HG03571 (cell line): ENCODE data around the gene PTPRM.

Experiments
- ATAC-seq: cut with Tn5 transposase; IDR thresholded peaks from one replicate; pipeline ENCODE4 v1.9.1; 2021; ENCODE audit not compliant: unreplicated experiment

Gene PTPRM

DNA sequence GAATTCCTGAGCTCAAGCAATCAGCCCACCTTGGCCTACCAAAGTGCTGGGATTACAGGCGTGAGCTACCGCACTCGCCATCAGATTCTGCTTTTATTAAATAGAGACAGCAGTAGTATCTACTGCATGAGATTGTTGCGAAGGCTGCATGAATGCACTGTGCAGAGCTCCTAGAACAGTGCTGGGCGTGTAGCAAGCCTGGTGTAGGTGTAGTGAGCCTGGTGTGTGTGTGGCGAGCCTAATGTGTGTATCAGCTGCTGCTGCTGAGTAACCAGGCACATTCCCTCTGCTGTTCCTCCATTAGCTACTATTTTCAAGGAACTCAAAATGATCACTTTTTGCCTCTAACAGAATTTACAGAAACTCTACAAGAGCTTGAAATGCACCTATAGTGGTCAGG is 57.6 kb downstream of the PTPRM start:
- ATAC-seq, result no peak

DNA sequence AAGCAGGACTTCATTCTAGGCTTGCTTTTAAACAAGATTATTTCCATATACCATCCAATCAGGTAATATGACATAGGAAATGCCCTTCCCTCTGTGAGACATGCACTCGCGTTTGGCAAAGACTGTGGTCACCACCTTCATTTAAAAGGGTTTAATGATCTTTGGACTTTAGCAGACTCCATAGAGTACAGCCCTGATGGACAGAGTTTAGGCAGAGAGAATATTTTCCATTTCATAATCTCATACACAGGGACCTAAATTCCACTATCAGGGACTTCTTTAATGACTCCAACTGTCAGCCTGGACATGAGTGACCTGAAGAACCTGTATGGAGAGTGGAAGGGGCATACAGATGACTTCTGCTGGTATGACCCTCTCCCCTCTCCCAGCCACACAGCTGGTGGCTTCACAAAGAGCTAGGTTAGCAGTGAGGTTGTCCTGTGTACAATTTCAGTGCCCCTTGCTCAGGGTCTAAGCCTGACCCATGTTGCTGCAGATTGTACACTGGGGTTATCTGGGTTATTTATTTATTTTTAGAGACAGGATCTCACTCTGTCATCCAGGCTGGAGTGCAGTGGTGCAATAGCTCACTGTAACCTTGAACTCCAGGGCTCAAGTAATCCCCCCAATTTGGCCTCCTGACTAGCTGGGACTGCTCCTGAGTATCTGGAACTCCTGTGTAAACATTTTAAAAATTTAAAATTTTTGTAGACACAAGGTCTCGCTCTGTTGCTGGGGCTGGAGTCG is 59.2 kb downstream of the PTPRM start:
- ATAC-seq, result no peak

GRCh38 chr18:7626922-7627440 is 59.9 kb downstream of the PTPRM start:
- no peak for ATAC-seq

DNA sequence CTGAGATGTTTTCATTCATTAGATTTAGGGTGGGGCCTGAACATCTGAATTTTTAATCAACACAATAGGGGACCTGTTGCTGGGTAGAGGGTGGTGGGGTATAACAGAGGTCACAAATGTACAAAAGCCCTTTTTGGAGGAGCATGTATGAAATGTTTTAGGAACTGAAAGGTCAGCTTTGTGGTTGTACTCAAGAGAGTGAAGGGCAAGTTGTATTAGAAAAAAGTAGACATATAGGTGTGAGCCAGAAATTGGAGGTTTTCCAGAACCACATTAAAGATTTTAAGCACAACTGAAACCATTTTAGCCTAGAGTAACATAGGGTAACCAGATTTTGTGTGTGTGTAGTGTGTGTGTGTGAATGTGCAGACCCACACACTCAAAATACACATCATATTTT is 62.3 kb downstream of the PTPRM start:
- ATAC-seq, result no peak

- no peak for ATAC-seq
These were observed 63.8 kb downstream of the PTPRM start for GRCh38 chr18:7630731-7631442.

- no peak for ATAC-seq
These were observed 65.3 kb downstream of the PTPRM start for GRCh38 chr18:7632152-7633098.

DNA sequence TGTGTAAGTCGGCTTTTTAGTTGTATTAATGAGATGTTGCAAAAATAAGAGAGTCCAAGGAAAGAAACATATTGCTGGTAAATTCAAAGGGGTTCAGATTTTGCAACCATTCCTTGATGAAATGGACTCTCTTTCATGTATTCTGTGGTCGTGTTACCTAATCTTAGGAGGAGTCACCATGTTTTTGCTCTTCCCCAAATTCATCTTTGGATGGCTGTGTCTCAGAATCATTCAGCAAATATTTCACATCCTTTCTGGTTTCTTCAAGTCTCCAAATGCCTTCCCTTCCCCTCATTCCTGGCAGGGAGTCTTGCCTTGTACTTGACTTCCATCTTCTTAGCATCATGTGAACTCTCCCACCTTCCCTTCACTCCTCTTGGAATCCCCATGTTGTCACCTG is 66.1 kb downstream of the PTPRM start:
- ATAC-seq, result no peak

GRCh38 chr18:7635948-7636347 is 68.8 kb downstream of the PTPRM start:
- ATAC-seq, result no peak

- no peak for ATAC-seq
These were observed 70.2 kb downstream of the PTPRM start for GRCh38 chr18:7637269-7637668.

GRCh38 chr18:7638321-7638720 is 71.2 kb downstream of the PTPRM start:
- ATAC-seq, result no peak

DNA sequence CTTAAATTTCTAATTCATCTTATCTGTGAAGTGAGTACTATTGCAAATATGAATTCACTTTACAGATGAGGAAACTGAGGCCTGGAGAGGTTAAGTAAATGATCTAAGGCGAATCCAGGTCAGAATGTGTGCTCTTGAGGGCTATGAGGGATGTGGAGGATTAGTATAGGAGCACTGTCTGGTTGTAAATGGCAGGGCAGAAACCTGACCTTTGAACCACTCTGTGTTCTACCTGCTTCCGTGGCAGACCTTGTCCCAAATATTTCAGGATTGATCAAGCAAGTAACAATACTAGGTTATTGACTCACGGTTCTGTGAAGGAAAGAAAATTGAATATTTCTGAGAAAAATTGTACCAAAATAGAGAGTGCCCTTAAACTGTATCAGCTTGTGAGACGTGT is 74.7 kb downstream of the PTPRM start:
- no peak for ATAC-seq

GRCh38 chr18:7642331-7642890 is 75.3 kb downstream of the PTPRM start:
- ATAC-seq, result no peak

DNA sequence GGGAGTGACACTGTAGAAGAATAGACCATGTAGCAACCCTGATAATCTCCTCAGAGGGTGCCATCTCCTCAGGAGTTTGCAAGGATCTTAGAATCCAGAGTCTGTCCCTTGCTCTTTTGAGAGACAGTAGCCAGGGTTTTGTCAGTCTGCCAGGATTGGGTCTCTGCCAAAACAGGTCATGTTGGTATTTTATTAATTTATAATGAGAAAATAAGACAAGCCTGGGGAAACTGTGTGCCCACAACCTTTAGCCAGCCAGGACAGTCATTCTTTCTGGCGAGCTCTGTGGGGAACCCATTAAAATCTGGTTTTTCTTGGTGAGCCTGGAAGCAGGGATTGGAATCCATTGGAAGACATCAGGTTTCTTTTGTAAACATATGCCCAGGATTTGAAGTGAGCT is 78.6 kb downstream of the PTPRM start:
- no peak for ATAC-seq

GRCh38 chr18:7646174-7646886 is 79.2 kb downstream of the PTPRM start:
- no peak for ATAC-seq

DNA sequence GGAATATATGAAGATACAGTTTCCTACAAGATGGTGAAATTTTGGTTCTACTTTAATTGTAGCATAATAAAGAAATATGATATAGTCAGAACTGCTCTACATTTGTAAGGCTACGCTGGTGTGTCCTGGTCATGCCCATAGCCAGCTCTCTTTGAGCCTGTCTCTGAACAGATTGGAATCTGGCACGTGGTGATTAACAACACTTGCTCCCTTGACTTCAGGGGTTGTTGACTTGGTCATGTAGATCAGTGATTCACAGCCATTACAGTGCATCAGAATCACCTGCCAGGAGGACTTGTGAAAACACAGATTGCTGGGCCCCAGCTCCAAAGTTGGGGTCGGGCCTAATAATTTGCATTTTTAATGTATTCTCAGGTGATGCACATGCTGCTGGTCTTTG is 80.4 kb downstream of the PTPRM start:
- no peak for ATAC-seq

DNA sequence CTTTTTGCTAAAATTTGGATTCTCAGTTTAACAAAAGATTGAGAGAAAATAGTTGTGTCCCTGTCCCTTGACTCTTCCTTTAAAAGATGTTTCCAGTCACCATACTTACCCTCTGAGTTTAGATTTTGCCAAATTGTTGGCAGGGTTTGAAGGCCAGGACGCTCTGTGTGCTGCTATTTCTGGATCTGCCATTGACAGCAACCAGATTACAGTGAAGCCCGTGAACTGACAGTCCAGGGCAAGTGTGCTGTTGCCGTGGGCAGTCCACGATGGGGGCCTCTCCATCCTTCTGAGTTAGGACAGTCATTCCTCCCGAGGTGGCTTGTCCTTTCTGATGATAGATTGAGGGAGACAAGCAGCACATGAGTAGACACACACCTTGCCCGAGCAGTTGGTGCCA is 89.9 kb downstream of the PTPRM start:
- ATAC-seq, result no peak

- no peak for ATAC-seq
These were observed 90.8 kb downstream of the PTPRM start for GRCh38 chr18:7657937-7658336.

GRCh38 chr18:7658701-7659100 is 91.6 kb downstream of the PTPRM start:
- no peak for ATAC-seq

- no peak for ATAC-seq
These were observed 94.1 kb downstream of the PTPRM start for GRCh38 chr18:7661207-7661606.

DNA sequence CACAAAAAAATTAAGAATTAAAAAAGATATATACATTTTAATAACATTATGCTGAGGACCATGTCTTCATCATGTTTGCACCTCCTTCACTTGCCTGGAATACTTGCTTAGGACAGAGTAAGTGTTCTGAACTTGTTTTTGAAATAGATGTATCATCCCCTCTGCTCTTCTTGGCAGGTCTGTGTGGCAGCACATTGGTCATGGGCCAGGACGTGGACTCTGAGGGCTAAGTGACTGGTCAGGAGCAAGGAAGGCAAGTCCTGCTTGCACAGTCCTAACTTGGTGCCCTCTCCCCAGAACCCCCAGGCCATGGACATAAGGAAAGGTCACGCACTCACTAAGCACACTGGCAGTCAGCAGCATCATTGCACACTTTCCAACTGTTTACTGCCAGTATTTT is 95.8 kb downstream of the PTPRM start:
- no peak for ATAC-seq
